ENCODE data around the gene SPG21.

Gene SPG21

DNA sequence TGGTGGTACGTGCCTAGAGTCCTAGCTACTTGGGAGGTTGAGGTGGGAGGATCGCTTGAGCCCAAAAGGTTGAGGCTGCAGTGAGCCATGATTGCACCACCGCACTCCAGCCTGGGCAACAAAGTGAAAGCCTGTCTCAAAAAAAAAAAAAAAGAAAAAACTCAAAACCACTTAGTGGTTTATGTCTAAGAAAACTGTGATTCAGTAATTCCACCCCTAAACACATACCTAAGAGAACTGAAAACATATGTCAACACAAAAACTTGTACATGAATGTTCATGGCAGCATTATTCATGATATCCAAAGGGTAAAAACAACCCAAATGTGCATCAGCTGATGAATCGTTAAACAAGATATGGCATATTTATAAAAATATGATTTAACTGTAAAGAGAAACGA, 14.3 kb downstream of the SPG21 start:
- Histone ChIP-seq H3K36me3 (ENCODE audit: control insufficient read depth in 2 of 2, insufficient read depth in 1 of 2, low read length in 2 of 2) (peaks cover 18 to 50% of the 10 kb centered on the region in 2 experiments; a peak in 2 of 3 replicates), H3K9me3 (ENCODE audit: control insufficient read depth, insufficient read depth, low read depth, low read length) (no peaks in the 10 kb centered on the region), H3K4me3 (ENCODE audit: low read depth, low read length) (no peak overlapping the region), H3K27ac (ENCODE audit: extremely low read depth, low read depth, low read length) (no peak overlapping the region), H3K4me1 (ENCODE audit: control insufficient read depth, insufficient read depth, low read length) (no peaks in the 10 kb centered on the region)
- POLR2A ChIA-PET: no interaction called here
- CTCF ChIA-PET: interaction anchor here (0.7 kb wide), 1 partner anchor 37 kb away, joined by 3 read pairs; no protein-coding TSS in a partner anchor
- TF ChIP-seq ZNF624 (tag by site-specific recombination; IDR thresholded peaks at IDR 0.05) (no peak), PBX3 (CRISPR knock-in tag; IDR thresholded peaks at IDR 0.05) (no peak)

GRCh38 chr15:64970698-64971097, 19.0 kb downstream of the SPG21 start:
- Histone ChIP-seq H3K27ac (ENCODE audit: extremely low read depth, low read depth, low read length) (no peak overlapping the region), H3K4me1 (ENCODE audit: control insufficient read depth, insufficient read depth, low read length) (no peaks in the 10 kb centered on the region), H3K4me3 (ENCODE audit: low read depth, low read length) (no peak overlapping the region), H3K9me3 (ENCODE audit: control insufficient read depth, insufficient read depth, low read depth, low read length) (no peaks in the 10 kb centered on the region), H3K36me3 (ENCODE audit: control insufficient read depth in 2 of 2, insufficient read depth in 1 of 2, low read length in 2 of 2) (peaks cover 16 to 49% of the 10 kb centered on the region in 2 experiments; a peak in 2 of 3 replicates)
- CTCF ChIA-PET: interaction anchor here (0.6 kb wide), 1 partner anchor 348 kb away, joined by 3 read pairs; no protein-coding TSS in a partner anchor
- POLR2A ChIA-PET: interaction anchor here (0.6 kb wide), 1 partner anchor 724 kb away, joined by 3 read pairs; no protein-coding TSS in a partner anchor
- TF ChIP-seq ZNF658 (tag by site-specific recombination; IDR thresholded peaks at IDR 0.05): no peak
- no peak for TF ChIP-seq ZNF623 (tag by site-specific recombination; IDR thresholded peaks at IDR 0.05)
- no peak for TF ChIP-seq ZNF704 (tag by site-specific recombination; IDR thresholded peaks at IDR 0.05)
- TF ChIP-seq ZNF169 (tag by site-specific recombination; IDR thresholded peaks at IDR 0.05): no peak
- no peak for TF ChIP-seq SP2 (tag by site-specific recombination; IDR thresholded peaks at IDR 0.05)
- TF ChIP-seq FEZF1 (tag by site-specific recombination; IDR thresholded peaks at IDR 0.05): no peak
- TF ChIP-seq, protein P1, sequence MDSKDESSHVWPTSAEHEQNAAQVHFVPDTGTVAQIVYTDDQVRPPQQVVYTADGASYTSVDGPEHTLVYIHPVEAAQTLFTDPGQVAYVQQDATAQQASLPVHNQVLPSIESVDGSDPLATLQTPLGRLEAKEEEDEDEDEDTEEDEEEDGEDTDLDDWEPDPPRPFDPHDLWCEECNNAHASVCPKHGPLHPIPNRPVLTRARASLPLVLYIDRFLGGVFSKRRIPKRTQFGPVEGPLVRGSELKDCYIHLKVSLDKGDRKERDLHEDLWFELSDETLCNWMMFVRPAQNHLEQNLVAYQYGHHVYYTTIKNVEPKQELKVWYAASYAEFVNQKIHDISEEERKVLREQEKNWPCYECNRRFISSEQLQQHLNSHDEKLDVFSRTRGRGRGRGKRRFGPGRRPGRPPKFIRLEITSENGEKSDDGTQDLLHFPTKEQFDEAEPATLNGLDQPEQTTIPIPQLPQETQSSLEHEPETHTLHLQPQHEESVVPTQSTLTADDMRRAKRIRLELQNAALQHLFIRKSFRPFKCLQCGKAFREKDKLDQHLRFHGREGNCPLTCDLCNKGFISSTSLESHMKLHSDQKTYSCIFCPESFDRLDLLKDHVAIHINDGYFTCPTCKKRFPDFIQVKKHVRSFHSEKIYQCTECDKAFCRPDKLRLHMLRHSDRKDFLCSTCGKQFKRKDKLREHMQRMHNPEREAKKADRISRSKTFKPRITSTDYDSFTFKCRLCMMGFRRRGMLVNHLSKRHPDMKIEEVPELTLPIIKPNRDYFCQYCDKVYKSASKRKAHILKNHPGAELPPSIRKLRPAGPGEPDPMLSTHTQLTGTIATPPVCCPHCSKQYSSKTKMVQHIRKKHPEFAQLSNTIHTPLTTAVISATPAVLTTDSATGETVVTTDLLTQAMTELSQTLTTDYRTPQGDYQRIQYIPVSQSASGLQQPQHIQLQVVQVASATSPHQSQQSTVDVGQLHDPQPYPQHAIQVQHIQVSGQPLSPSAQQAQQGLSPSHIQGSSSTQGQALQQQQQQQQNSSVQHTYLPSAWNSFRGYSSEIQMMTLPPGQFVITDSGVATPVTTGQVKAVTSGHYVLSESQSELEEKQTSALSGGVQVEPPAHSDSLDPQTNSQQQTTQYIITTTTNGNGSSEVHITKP (tag by site-specific recombination; IDR thresholded peaks at IDR 0.05): no peak
- no peak for TF ChIP-seq ZNF112 (tag by site-specific recombination; IDR thresholded peaks at IDR 0.05)
- TF ChIP-seq ZNF544 (tag by site-specific recombination; IDR thresholded peaks at IDR 0.05): no peak
- no peak for TF ChIP-seq ZBTB1 (tag by site-specific recombination; IDR thresholded peaks at IDR 0.05)
- no peak for TF ChIP-seq ZNF10 (tag by site-specific recombination; IDR thresholded peaks at IDR 0.05)
- no peak for TF ChIP-seq TCF7L2 (IDR thresholded peaks at IDR 0.05; ENCODE audit: borderline replicate concordance, low read depth, low read length)
- TF ChIP-seq GLIS2 (tag by site-specific recombination; IDR thresholded peaks at IDR 0.05): no peak
- no peak for TF ChIP-seq ZNF280D (tag by site-specific recombination; IDR thresholded peaks at IDR 0.05)
